ENCODE results near the gene INPP1.
"Not testable (repeated sequence)": the region's sequence is repeated elsewhere in the genome, so short reads cannot be mapped to it uniquely, and the experiment has no call there.

Gene INPP1

GRCh38 chr2:190334479-190335224 is 8.7 kb upstream of the INPP1 start:
- no peak for DNase-seq

GRCh38 chr2:190335225-190335559 is 8.2 kb upstream of the INPP1 start:
- DNase-seq, result no peak

- DNase-seq, result not testable (repeated sequence)
These were observed 7.8 kb upstream of the INPP1 start for GRCh38 chr2:190335584-190335983.

- DNase-seq, result no peak
These were observed 7.0 kb upstream of the INPP1 start for GRCh38 chr2:190336420-190336819.

- no peak for DNase-seq
These were observed 4.9 kb upstream of the INPP1 start for GRCh38 chr2:190338453-190338852.

GRCh38 chr2:190339394-190339793 is 4.0 kb upstream of the INPP1 start:
- no peak for DNase-seq

- no peak for DNase-seq
These were observed 3.0 kb upstream of the INPP1 start for GRCh38 chr2:190340369-190340768.

- no peak for DNase-seq
These were observed 778 bp upstream of the INPP1 start for GRCh38 chr2:190342611-190343010.

GRCh38 chr2:190343089-190343535 is 277 bp upstream of the INPP1 start:
- no peak for DNase-seq

- peak in 1 of 2 donors; percentile 6 for DNase-seq
These were observed 963 bp downstream of the INPP1 start for GRCh38 chr2:190344276-190344827.

- no peak for DNase-seq
These were observed 7.0 kb downstream of the INPP1 start for GRCh38 chr2:190350371-190350770.

- DNase-seq, result no peak
These were observed 8.6 kb downstream of the INPP1 start for GRCh38 chr2:190351955-190352354.

- no peak for DNase-seq
These were observed 9.5 kb downstream of the INPP1 start for GRCh38 chr2:190352668-190353536.

- DNase-seq, result no peak
These were observed 10.1 kb downstream of the INPP1 start for GRCh38 chr2:190353537-190353899.

- DNase-seq, result no peak
These were observed 10.8 kb downstream of the INPP1 start for GRCh38 chr2:190354003-190354690.

- no peak for DNase-seq
These were observed 12.7 kb downstream of the INPP1 start for GRCh38 chr2:190355968-190356644.

- DNase-seq, result no peak
These were observed 14.2 kb downstream of the INPP1 start for GRCh38 chr2:190357600-190357999.

- DNase-seq, result not testable (repeated sequence)
These were observed 15.5 kb downstream of the INPP1 start for GRCh38 chr2:190358655-190359448.

GRCh38 chr2:190360561-190360960 is 17.2 kb downstream of the INPP1 start:
- DNase-seq, result no peak

- DNase-seq, result no peak
These were observed 17.6 kb downstream of the INPP1 start for GRCh38 chr2:190360965-190361364.

- DNase-seq, result no peak
These were observed 18.2 kb downstream of the INPP1 start for GRCh38 chr2:190361572-190361971.

GRCh38 chr2:190362894-190363293 is 19.5 kb downstream of the INPP1 start:
- DNase-seq, result no peak

All from activated CD4-positive, alpha-beta T cell treated with anti-CD3 and anti-CD28 coated beads for 4 hours (primary cell).